ENCODE results near the gene ARHGAP12. TPM values are rescaled to one million over a fixed set of nuclear protein-coding genes. Genes with fewer than 3 reads are reported as not detected.
A peak's percentile ranks its signal among the peaks of the same experiment; 100 is the strongest.

Gene ARHGAP12, protein sequence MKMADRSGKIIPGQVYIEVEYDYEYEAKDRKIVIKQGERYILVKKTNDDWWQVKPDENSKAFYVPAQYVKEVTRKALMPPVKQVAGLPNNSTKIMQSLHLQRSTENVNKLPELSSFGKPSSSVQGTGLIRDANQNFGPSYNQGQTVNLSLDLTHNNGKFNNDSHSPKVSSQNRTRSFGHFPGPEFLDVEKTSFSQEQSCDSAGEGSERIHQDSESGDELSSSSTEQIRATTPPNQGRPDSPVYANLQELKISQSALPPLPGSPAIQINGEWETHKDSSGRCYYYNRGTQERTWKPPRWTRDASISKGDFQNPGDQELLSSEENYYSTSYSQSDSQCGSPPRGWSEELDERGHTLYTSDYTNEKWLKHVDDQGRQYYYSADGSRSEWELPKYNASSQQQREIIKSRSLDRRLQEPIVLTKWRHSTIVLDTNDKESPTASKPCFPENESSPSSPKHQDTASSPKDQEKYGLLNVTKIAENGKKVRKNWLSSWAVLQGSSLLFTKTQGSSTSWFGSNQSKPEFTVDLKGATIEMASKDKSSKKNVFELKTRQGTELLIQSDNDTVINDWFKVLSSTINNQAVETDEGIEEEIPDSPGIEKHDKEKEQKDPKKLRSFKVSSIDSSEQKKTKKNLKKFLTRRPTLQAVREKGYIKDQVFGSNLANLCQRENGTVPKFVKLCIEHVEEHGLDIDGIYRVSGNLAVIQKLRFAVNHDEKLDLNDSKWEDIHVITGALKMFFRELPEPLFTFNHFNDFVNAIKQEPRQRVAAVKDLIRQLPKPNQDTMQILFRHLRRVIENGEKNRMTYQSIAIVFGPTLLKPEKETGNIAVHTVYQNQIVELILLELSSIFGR
- total RNA-seq = 10 to 100 TPM; 28.5 to 69.7 (median 54.2) TPM
- 10 to 100 TPM; 20.5 to 38.5 (median 28.5) TPM for polyA plus RNA-seq
- long read RNA-seq, donor 1, partial matches to known transcripts = 0 of 2 reads
- long read RNA-seq, donor 1, other reads (novel, unspliced or antisense) = 0 of 2 reads
- long read RNA-seq, donor 2, full-length matches to known transcripts = 2 of 2 reads
- long read RNA-seq, donor 2, partial matches to known transcripts = 0 of 2 reads
- long read RNA-seq, donor 2, other reads (novel, unspliced or antisense) = 0 of 2 reads

DNA sequence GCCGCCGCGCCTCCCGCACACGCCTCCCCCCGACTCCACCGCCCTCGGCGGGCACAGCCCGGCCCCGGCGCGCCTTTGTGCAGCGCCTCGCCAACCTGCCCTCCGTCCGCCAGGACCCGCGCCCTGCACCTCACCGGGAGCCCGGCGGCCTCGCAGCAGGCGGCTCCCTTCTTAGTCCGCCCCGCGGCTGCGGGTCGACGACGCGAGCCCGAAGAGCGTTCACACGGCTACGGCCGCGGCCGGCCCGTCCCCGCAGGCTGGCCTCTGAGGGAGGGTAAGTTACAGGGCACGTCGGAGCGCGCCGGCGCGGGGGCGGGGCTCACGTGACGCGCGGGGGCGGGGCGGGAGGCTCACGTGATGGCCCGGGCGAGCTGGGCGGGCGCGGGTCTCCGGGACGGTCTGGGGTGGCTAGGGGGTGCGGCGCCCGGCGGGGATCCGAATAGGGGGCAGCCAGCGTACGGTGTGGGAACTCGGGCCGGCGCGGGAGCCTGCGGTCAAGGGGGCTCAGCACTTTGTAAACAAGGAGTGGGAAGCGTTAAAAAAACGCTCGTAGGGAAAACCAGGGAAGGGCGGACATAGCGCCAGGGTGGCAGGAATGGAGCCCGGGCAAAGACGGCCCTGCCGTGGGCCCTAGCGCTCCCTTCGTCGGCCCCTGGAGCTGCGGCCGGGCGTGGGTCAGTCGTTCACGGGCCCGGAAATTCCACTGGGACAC is at the start of gene ARHGAP12:
Gene ARHGAP12 (minus strand): TSS at position 283 of the 712 bp plus-strand sequence. CDS start 19,976 bp downstream, outside the sequence.
- H3K4me1 ChIP-seq = peaks cover 22 to 65% (median 55%) of the 10 kb centered on the region in 6 donors
- intact Hi-C loops (cut with DNase I; ENCODE audit: low total_unique reads) = no loop called here
- no peaks in the 10 kb centered on the region for H3K36me3 ChIP-seq
- peak; percentile 97 for DNase-seq
- H3K27ac ChIP-seq = peak within 1 kb of the TSS; percentile 93 to 97 (median 96)
- H3K27me3 ChIP-seq (replicated peaks in 1 of 7) = no peaks in the 10 kb centered on the region
- peak within 1 kb of the TSS; percentile 81 to 96 (median 92) for H3K4me3 ChIP-seq
- WGBS, 5 donors = 0 to 1% (median 0%) methylated on average over 59 to 92 of the region's 92 CpGs
- no peaks in the 10 kb centered on the region for H3K9me3 ChIP-seq
- peak; percentile 97 to 99 (median 97) for TF ChIP-seq POLR2AphosphoS5 (IDR thresholded peaks at IDR 0.05)
- peak in 2 of 3 donors; percentile 47 to 91 for TF ChIP-seq POLR2A (IDR thresholded peaks at IDR 0.05)
- TF ChIP-seq, protein P1, sequence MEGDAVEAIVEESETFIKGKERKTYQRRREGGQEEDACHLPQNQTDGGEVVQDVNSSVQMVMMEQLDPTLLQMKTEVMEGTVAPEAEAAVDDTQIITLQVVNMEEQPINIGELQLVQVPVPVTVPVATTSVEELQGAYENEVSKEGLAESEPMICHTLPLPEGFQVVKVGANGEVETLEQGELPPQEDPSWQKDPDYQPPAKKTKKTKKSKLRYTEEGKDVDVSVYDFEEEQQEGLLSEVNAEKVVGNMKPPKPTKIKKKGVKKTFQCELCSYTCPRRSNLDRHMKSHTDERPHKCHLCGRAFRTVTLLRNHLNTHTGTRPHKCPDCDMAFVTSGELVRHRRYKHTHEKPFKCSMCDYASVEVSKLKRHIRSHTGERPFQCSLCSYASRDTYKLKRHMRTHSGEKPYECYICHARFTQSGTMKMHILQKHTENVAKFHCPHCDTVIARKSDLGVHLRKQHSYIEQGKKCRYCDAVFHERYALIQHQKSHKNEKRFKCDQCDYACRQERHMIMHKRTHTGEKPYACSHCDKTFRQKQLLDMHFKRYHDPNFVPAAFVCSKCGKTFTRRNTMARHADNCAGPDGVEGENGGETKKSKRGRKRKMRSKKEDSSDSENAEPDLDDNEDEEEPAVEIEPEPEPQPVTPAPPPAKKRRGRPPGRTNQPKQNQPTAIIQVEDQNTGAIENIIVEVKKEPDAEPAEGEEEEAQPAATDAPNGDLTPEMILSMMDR (IDR thresholded peaks at IDR 0.05 in 8 of 11, conservative IDR thresholded peaks at IDR 0.05 in 3 of 11) = no peak

DNA sequence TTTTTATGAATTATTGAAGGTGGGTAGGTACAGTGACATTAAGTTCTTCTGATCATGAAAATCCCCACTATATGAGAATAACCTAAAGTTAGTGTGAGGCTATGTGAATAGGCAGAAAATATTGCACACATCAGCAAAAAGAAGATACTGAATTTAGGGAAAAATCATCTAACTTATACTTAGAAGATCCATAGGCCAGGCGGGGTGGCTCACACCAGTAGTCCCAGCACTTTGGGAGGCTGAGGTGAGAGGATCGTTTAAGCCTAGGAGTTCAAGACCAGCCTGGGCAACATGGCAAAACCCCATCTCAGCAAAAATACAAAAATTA is 49.5 kb upstream of the ARHGAP12 start:
- DNase-seq = no peak
- H3K27me3 ChIP-seq (replicated peaks in 1 of 7) = no peaks in the 10 kb centered on the region
- 56 to 74% (median 64%) methylated on average over 2 of the region's 2 CpGs for WGBS, 5 donors
- no peak for TF ChIP-seq POLR2A (IDR thresholded peaks at IDR 0.05)
- TF ChIP-seq, protein P1 (IDR thresholded peaks at IDR 0.05 in 8 of 11, conservative IDR thresholded peaks at IDR 0.05 in 3 of 11) = no peak
- no peak for TF ChIP-seq POLR2AphosphoS5 (IDR thresholded peaks at IDR 0.05)
- H3K36me3 ChIP-seq = no peaks in the 10 kb centered on the region
- H3K9me3 ChIP-seq = peaks cover 0 to 6% (median 0%) of the 10 kb centered on the region in 8 donors
- intact Hi-C loops (cut with DNase I; ENCODE audit: low total_unique reads) = no loop called here
- no peak overlapping the region for H3K4me3 ChIP-seq
- peaks cover 8 to 33% (median 15%) of the 10 kb centered on the region in 6 donors for H3K4me1 ChIP-seq
- H3K27ac ChIP-seq = peak overlapping the region in 6 of 8 donors; percentile 64 to 86 (median 82)

DNA sequence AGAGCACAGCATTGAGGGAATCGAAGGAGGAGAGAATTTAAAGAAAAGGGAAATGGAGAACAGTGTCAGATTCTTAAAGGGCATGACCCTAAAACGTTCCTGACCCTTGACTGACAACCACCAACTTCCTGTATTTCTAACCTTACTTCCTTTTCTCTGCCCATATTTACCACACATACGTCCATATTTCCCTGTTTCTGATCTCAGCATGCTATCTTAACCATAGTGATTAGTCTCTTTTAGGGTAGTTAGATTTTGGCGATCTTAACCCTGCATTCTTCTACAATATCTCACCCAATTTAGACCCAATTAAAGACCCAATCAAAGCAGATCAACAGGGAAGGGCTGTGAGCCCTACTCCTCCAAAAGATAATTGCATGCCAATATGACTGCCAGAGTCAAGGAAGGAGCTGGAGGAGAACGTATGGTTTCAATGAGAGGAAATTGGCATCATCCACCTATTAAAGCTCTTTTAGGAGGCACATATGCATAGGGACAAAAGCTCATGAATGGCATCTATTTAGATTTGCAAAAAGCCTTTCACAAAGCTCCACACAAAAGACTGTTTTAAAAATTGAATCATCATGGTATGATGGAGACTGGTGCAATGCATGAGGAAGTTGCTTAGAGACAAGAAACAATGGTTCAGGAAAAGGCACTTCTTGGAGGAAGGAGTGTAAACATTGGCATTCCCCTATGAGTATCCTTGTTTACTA is 49.0 kb upstream of the ARHGAP12 start:
- intact Hi-C loops (cut with DNase I; ENCODE audit: low total_unique reads) = no loop called here
- Histone ChIP-seq H3K27ac (peak overlapping the region in 7 of 8 donors; percentile 44 to 86 (median 80)), H3K27me3 (replicated peaks in 1 of 7) (no peaks in the 10 kb centered on the region), H3K36me3 (no peaks in the 10 kb centered on the region), H3K9me3 (peaks cover 0 to 6% (median 0%) of the 10 kb centered on the region in 8 donors), H3K4me1 (peaks cover 8 to 38% (median 17%) of the 10 kb centered on the region in 6 donors), H3K4me3 (peak overlapping the region in 1 of 8 donors; percentile 37)
- DNase-seq = no peak
- 11 to 28% (median 22%) methylated on average over 5 of the region's 5 CpGs for WGBS, 5 donors
- TF ChIP-seq POLR2A (IDR thresholded peaks at IDR 0.05) (no peak), POLR2AphosphoS5 (IDR thresholded peaks at IDR 0.05) (peak in 1 of 3 donors; percentile 20)
- TF ChIP-seq, protein P1 (IDR thresholded peaks at IDR 0.05 in 8 of 11, conservative IDR thresholded peaks at IDR 0.05 in 3 of 11) = no peak

All from spleen (tissue), 13 donors.